Mesendoderm (in vitro differentiated cells): ENCODE results near the gene BBS5.

ENCODE experiments used
- DNase-seq: peaks from one replicate; pipeline ENCODE4 v3.0.0; 2013
- H2AK5ac ChIP-seq: 2 replicates; pipeline ENCODE4 v1.6.1; 2013; ENCODE audit warnings: low read length, inconsistent platforms
- H2BK120ac ChIP-seq: 2 replicates; pipeline ENCODE4 v1.6.1; 2013; ENCODE audit warnings: low read depth, mild to moderate bottlenecking, low read length, moderate library complexity, mixed read lengths
- H2BK15ac ChIP-seq: replicated peaks from 2 replicates; pipeline ENCODE4 v1.6.1; 2013; ENCODE audit warnings: low read depth, mild to moderate bottlenecking, moderate library complexity
- H2BK5ac ChIP-seq: 2 replicates; pipeline ENCODE4 v1.6.1; 2013; ENCODE audit warnings: low read length, inconsistent platforms
- H3K18ac ChIP-seq: 2 replicates; pipeline ENCODE4 v1.6.1; 2013; ENCODE audit warnings: mild to moderate bottlenecking, low read length, mixed read lengths
- H3K23ac ChIP-seq: one replicate; pipeline ENCODE4 v1.6.1; 2013; ENCODE audit warnings: low read length
- H3K27ac ChIP-seq: 2 replicates; pipeline ENCODE4 v1.5.1; 2013; ENCODE audit warnings: low read depth, mild to moderate bottlenecking, inconsistent platforms, low read length, moderate library complexity
- H3K27me3 ChIP-seq: 2 replicates; pipeline ENCODE4 v1.6.1; 2013; ENCODE audit warnings: low read length, control low read depth, mild to moderate bottlenecking, inconsistent platforms; ENCODE audit not compliant: insufficient read depth, poor library complexity
- H3K36me3 ChIP-seq: 2 replicates; pipeline ENCODE4 v1.6.1; 2013; ENCODE audit warnings: low read length, inconsistent platforms; ENCODE audit not compliant: control insufficient read depth, insufficient read depth
- H3K4ac ChIP-seq: one replicate; pipeline ENCODE4 v1.6.1; 2013; ENCODE audit warnings: low read depth, mild to moderate bottlenecking, low read length, moderate library complexity
- H3K4me1 ChIP-seq: 2 replicates; pipeline ENCODE4 v1.6.1; 2013; ENCODE audit warnings: low read depth, low read length, inconsistent platforms; ENCODE audit not compliant: control insufficient read depth
- H3K4me2 ChIP-seq: 2 replicates; pipeline ENCODE4 v1.6.1; 2013; ENCODE audit warnings: low read length
- H3K4me3 ChIP-seq: 2 replicates; pipeline ENCODE4 v1.5.1; 2013; ENCODE audit warnings: mild to moderate bottlenecking, low read length
- H3K56ac ChIP-seq: one replicate; pipeline ENCODE4 v1.6.1; 2013; ENCODE audit warnings: low read length
- H3K79me1 ChIP-seq: 2 replicates; pipeline ENCODE4 v1.6.1; 2013; ENCODE audit warnings: low read length, inconsistent platforms
- H3K79me2 ChIP-seq: 2 replicates; pipeline ENCODE4 v1.6.1; 2013; ENCODE audit warnings: mild to moderate bottlenecking, low read length; ENCODE audit not compliant: control insufficient read depth, insufficient read depth
- H3K9ac ChIP-seq: 2 replicates; pipeline ENCODE4 v1.6.1; 2013; ENCODE audit warnings: low read length, inconsistent platforms
- H4K5ac ChIP-seq: one replicate; pipeline ENCODE4 v1.6.1; 2013; ENCODE audit warnings: low read length
- H4K8ac ChIP-seq: one replicate; pipeline ENCODE4 v1.6.1; 2013; ENCODE audit warnings: low read depth, mild to moderate bottlenecking, control low read depth, low read length, moderate library complexity
- WGBS: extraction: QIAGEN DNeasy Blood & Tissue Kit; methylation state at CpG from one replicate; pipeline ENCODE4 v1.1.7; 2013; ENCODE audit warnings: low lambda C conversion rate, missing lambda C conversion rate; ENCODE audit not compliant: insufficient coverage; ENCODE audit errors: extremely low coverage; 5-methylcytosine and 5-hydroxymethylcytosine counted together

BBS5 gene

GRCh38 chr2:169472249-169472648 is 7.0 kb upstream of the BBS5 start:
- Histone ChIP-seq H3K4me2 (no peak overlapping the region), H3K79me2 (no peaks in the 10 kb centered on the region), H2AK5ac (no peak overlapping the region), H3K4me3 (no peak overlapping the region), H3K27me3 (no peaks in the 10 kb centered on the region), H3K9ac (no peak overlapping the region), H3K4me1 (no peaks in the 10 kb centered on the region), H3K4ac (no peak overlapping the region), H2BK120ac (no peak overlapping the region), H3K27ac (no peak overlapping the region), H3K79me1 (no peaks in the 10 kb centered on the region), H2BK15ac (no peak overlapping the region), H3K23ac (no peak overlapping the region), H4K5ac (no peak overlapping the region), H2BK5ac (no peak overlapping the region), H3K56ac (no peak overlapping the region), H3K18ac (no peak overlapping the region), H4K8ac (no peak overlapping the region), H3K36me3 (no peaks in the 10 kb centered on the region)
- no CpG with 5 or more reads among the region's 1 CpG for WGBS
- no peak for DNase-seq

- no peaks in the 10 kb centered on the region for H3K79me1 ChIP-seq
- no peak overlapping the region for H4K5ac ChIP-seq
- no peak overlapping the region for H3K56ac ChIP-seq
- H3K4ac ChIP-seq, result no peak overlapping the region
- H4K8ac ChIP-seq, result no peak overlapping the region
- H3K23ac ChIP-seq, result no peak overlapping the region
- no CpG with 5 or more reads among the region's 3 CpGs for WGBS
- H3K18ac ChIP-seq, result no peak overlapping the region
- H3K36me3 ChIP-seq, result no peaks in the 10 kb centered on the region
- H3K27me3 ChIP-seq, result peaks cover 2% of the 10 kb centered on the region
- no peak overlapping the region for H3K4me3 ChIP-seq
- no peak overlapping the region for H3K27ac ChIP-seq
- no peaks in the 10 kb centered on the region for H3K4me1 ChIP-seq
- no peak overlapping the region for H2BK5ac ChIP-seq
- no peak overlapping the region for H2BK15ac ChIP-seq
- H2BK120ac ChIP-seq, result no peak overlapping the region
- DNase-seq, result no peak
- no peaks in the 10 kb centered on the region for H3K79me2 ChIP-seq
- no peak overlapping the region for H3K4me2 ChIP-seq
- H2AK5ac ChIP-seq, result no peak overlapping the region
- H3K9ac ChIP-seq, result no peak overlapping the region
These were observed 2.8 kb upstream of the BBS5 start for GRCh38 chr2:169476459-169476858.

GRCh38 chr2:169478339-169478738 is 955 bp upstream of the BBS5 start:
- Histone ChIP-seq H3K4me1 (no peaks in the 10 kb centered on the region), H2AK5ac (no peak overlapping the region), H4K8ac (no peak overlapping the region), H3K23ac (no peak overlapping the region), H2BK120ac (no peak overlapping the region), H3K9ac (no peak overlapping the region), H4K5ac (no peak overlapping the region), H3K27me3 (peaks cover 2% of the 10 kb centered on the region), H2BK5ac (no peak overlapping the region), H3K4me2 (no peak overlapping the region), H3K36me3 (no peaks in the 10 kb centered on the region), H3K4me3 (no peak overlapping the region), H3K79me2 (no peaks in the 10 kb centered on the region), H2BK15ac (no peak overlapping the region), H3K27ac (no peak overlapping the region), H3K18ac (no peak overlapping the region), H3K4ac (no peak overlapping the region), H3K56ac (no peak overlapping the region), H3K79me1 (no peaks in the 10 kb centered on the region)
- peak; percentile 7 for DNase-seq
- no CpG with 5 or more reads among the region's 3 CpGs for WGBS

GRCh38 chr2:169478745-169479256 is 493 bp upstream of the BBS5 start:
- peak overlapping the region; percentile 83 for H3K56ac ChIP-seq
- no peak overlapping the region for H3K4ac ChIP-seq
- no peak overlapping the region for H3K9ac ChIP-seq
- H3K4me3 ChIP-seq, result no peak overlapping the region
- H4K5ac ChIP-seq, result no peak overlapping the region
- H2AK5ac ChIP-seq, result no peak overlapping the region
- no peaks in the 10 kb centered on the region for H3K79me1 ChIP-seq
- H2BK5ac ChIP-seq, result no peak overlapping the region
- no peak overlapping the region for H4K8ac ChIP-seq
- H3K79me2 ChIP-seq, result no peaks in the 10 kb centered on the region
- DNase-seq, result no peak
- H3K18ac ChIP-seq, result no peak overlapping the region
- no peak overlapping the region for H3K23ac ChIP-seq
- H3K4me1 ChIP-seq, result no peaks in the 10 kb centered on the region
- no peak overlapping the region for H2BK15ac ChIP-seq
- no peak overlapping the region for H2BK120ac ChIP-seq
- no peak overlapping the region for H3K27ac ChIP-seq
- H3K4me2 ChIP-seq, result peak overlapping the region; percentile 69
- no CpG with 5 or more reads among the region's 14 CpGs for WGBS
- H3K27me3 ChIP-seq, result peaks cover 2% of the 10 kb centered on the region
- no peaks in the 10 kb centered on the region for H3K36me3 ChIP-seq

GRCh38 chr2:169480079-169480465 is 778 bp downstream of the BBS5 start:
- Histone ChIP-seq H4K8ac (no peak overlapping the region), H3K18ac (no peak overlapping the region), H2AK5ac (no peak overlapping the region), H3K23ac (no peak overlapping the region), H2BK15ac (no peak overlapping the region), H2BK120ac (no peak overlapping the region), H3K4me1 (no peaks in the 10 kb centered on the region), H3K4me2 (peak overlapping the region; percentile 69), H3K27me3 (peaks cover 2% of the 10 kb centered on the region), H3K4ac (no peak overlapping the region), H3K9ac (peak overlapping the region; percentile 50), H3K4me3 (peak overlapping the region; percentile 25), H4K5ac (no peak overlapping the region), H3K56ac (peak overlapping the region; percentile 83), H3K79me1 (no peaks in the 10 kb centered on the region), H3K79me2 (no peaks in the 10 kb centered on the region), H2BK5ac (no peak overlapping the region), H3K27ac (no peak overlapping the region), H3K36me3 (no peaks in the 10 kb centered on the region)
- DNase-seq, result peak; percentile 11
- no CpG with 5 or more reads among the region's 9 CpGs for WGBS

GRCh38 chr2:169485650-169486138 is 6.4 kb downstream of the BBS5 start:
- no peak for DNase-seq
- no peaks in the 10 kb centered on the region for H3K27me3 ChIP-seq
- H4K8ac ChIP-seq, result no peak overlapping the region
- H3K23ac ChIP-seq, result no peak overlapping the region
- H3K9ac ChIP-seq, result no peak overlapping the region
- no peak overlapping the region for H3K27ac ChIP-seq
- no peak overlapping the region for H2BK120ac ChIP-seq
- H3K4me1 ChIP-seq, result no peaks in the 10 kb centered on the region
- H3K79me2 ChIP-seq, result no peaks in the 10 kb centered on the region
- H2BK5ac ChIP-seq, result no peak overlapping the region
- no peaks in the 10 kb centered on the region for H3K79me1 ChIP-seq
- H3K4me2 ChIP-seq, result no peak overlapping the region
- H3K4ac ChIP-seq, result no peak overlapping the region
- no peak overlapping the region for H2BK15ac ChIP-seq
- no CpG with 5 or more reads among the region's 1 CpG for WGBS
- no peak overlapping the region for H3K4me3 ChIP-seq
- H3K36me3 ChIP-seq, result no peaks in the 10 kb centered on the region
- no peak overlapping the region for H4K5ac ChIP-seq
- no peak overlapping the region for H3K18ac ChIP-seq
- no peak overlapping the region for H2AK5ac ChIP-seq
- no peak overlapping the region for H3K56ac ChIP-seq
